Spleen (tissue), 11 donors: ENCODE measurements around the gene IFT80. TPM values are rescaled to one million over a fixed set of nuclear protein-coding genes. Genes with fewer than 3 reads are reported as not detected.

ENCODE experiments used
- DNase-seq: peaks from one replicate; pipeline ENCODE4 v3.0.0-alpha.2; 2020
- H3K27ac ChIP-seq, 8 donors: fragments of 200-600 bp; sonication (generic) in 7 of 8; 1 replicate in 4 of 8; 2 replicates in 4 of 8; pipeline versions ENCODE4 v1.5.0 to v1.8.0; 2016 to 2021; ENCODE audit warnings: inconsistent platforms in 4 of 8, mild to moderate bottlenecking in 4 of 8, moderate library complexity in 1 of 8
- H3K27me3 ChIP-seq, 7 donors: fragments of 200-600 bp; sonication (generic) in 6 of 7; replicated peaks in 1 of 7; 1 replicate in 4 of 7; 2 replicates in 3 of 7; pipeline versions ENCODE4 v1.5.0 to v1.8.0; 2016 to 2021; ENCODE audit warnings: inconsistent platforms in 3 of 7, mild to moderate bottlenecking in 1 of 7
- H3K36me3 ChIP-seq, 6 donors: fragments of 200-600 bp; sonication (generic) in 5 of 6; 1 replicate in 4 of 6; 2 replicates in 2 of 6; pipeline versions ENCODE4 v1.5.0 to v1.8.0; 2016 to 2021; ENCODE audit warnings: inconsistent platforms in 2 of 6
- H3K4me1 ChIP-seq, 6 donors: fragments of 200-600 bp; sonication (generic) in 5 of 6; 1 replicate in 3 of 6; 2 replicates in 3 of 6; pipeline versions ENCODE4 v1.5.0 to v1.8.0; 2016 to 2021; ENCODE audit warnings: inconsistent platforms in 3 of 6
- H3K4me3 ChIP-seq, 8 donors: fragments of 200-600 bp; sonication (generic) in 7 of 8; 1 replicate in 4 of 8; 2 replicates in 4 of 8; pipeline versions ENCODE4 v1.5.0 to v1.8.0; 2016 to 2021; ENCODE audit warnings: inconsistent platforms in 4 of 8, mild to moderate bottlenecking in 4 of 8, moderate library complexity in 2 of 8
- H3K9me3 ChIP-seq, 8 donors: fragments of 200-600 bp; sonication (generic) in 7 of 8; 1 replicate in 4 of 8; 2 replicates in 4 of 8; pipeline versions ENCODE4 v1.5.0 to v1.8.0; 2016 to 2021; ENCODE audit warnings: inconsistent platforms in 4 of 8
- CTCF ChIP-seq, 11 experiments: fragments of 200-600 bp in 7 of 11; fragments of 450-650 bp in 4 of 11; sonication (generic) in 4 of 11; IDR thresholded peaks in 8 of 11; conservative IDR thresholded peaks in 3 of 11; 1 replicate in 7 of 11; 2 replicates in 4 of 11; pipeline versions ENCODE4 v1.4.0 to v1.8.0; 2016 to 2021; ENCODE audit warnings: antibody characterized with exemption in 11 of 11, inconsistent platforms in 4 of 11, mild to moderate bottlenecking in 1 of 11
- POLR2A ChIP-seq, 3 donors: fragments of 450-650 bp; IDR thresholded peaks; one replicate each; pipeline ENCODE4 v1.5.1; 2017; ENCODE audit warnings: antibody characterized with exemption in 3 of 3, mild to moderate bottlenecking in 1 of 3
- POLR2AphosphoS5 ChIP-seq, 3 donors: sonication (generic); formaldehyde crosslinking; IDR thresholded peaks; one replicate each; pipeline ENCODE4 v1.5.1; 2017; ENCODE audit warnings: antibody characterized with exemption in 3 of 3
- WGBS, 5 donors: extraction: QIAGEN DNeasy Blood & Tissue Kit in 3 of 5; methylation state at CpG; one replicate each; pipeline versions ENCODE4 v1.1.5 to v1.1.7; 2013 to 2018; 5-methylcytosine and 5-hydroxymethylcytosine counted together
- intact Hi-C: fragments of 100-400 bp; cut with DNase I; formaldehyde crosslinking; loops from one replicate; pipeline ENCODE4 v1.15.0; 2023; ENCODE audit warnings: low total_unique reads
- polyA plus RNA-seq, 3 donors: library from polyadenylated mRNA; stranded (reverse); fragments of 200-250 nt; gene quantifications; one replicate each; pipeline ENCODE4 v1.2.1, GENCODE V29; 2013
- total RNA-seq, 7 donors: library from RNA; depleted of rRNA in 3 of 7; stranded (reverse); fragments of >200 nt in 3 of 7; fragmentation: NEBNext Ultra II Directional in 4 of 7; extraction: Animal tissue kit (Norgen Biotek cat#: 25700) in 4 of 7; gene quantifications; one replicate each; pipeline versions ENCODE4 v1.1.0 to v1.2.1, GENCODE V29; 2016 to 2021
- donor health status: healthy with polysubstance abuse.
- donor health status: DM: no; HTN: no; CAD: no; lungs with moderate emphysema.
- donor health status: DM: no; HTN: no; CAD: no.
- donor health status: Bipolar disorder and iron deficiency.
- donor health status: healthy.
- donor health status: DM: no; HTN: no; CAD: no.
- donor health status: DM: yes; HTN: yes; CAD: no.

The IFT80 gene
- total and polyA plus RNA-seq, 10 donors = 15.3 to 44.0 (median 21.5) TPM

GRCh38 chr3:160378331-160379109 is 20.5 kb downstream of the IFT80 start:
- Histone ChIP-seq H3K27me3 (no peaks in the 10 kb centered on the region), H3K4me3 (no peak overlapping the region)
- 96 to 100% (median 98%) methylated on average over 1 of the region's 1 CpG for WGBS, 5 donors

GRCh38 chr3:160376681-160377080 is 22.3 kb downstream of the IFT80 start:
- Histone ChIP-seq H3K36me3 (peaks cover 0 to 66% (median 23%) of the 10 kb centered on the region in 6 donors), H3K27me3 (no peaks in the 10 kb centered on the region), H3K4me3 (no peak overlapping the region), H3K4me1 (no peaks in the 10 kb centered on the region), H3K9me3 (no peaks in the 10 kb centered on the region), H3K27ac (no peak overlapping the region)
- 91 to 100% (median 98%) methylated on average over 2 of the region's 2 CpGs for WGBS, 5 donors
- TF ChIP-seq POLR2A (IDR thresholded peaks at IDR 0.05) = no peak
- no peak for TF ChIP-seq POLR2AphosphoS5 (IDR thresholded peaks at IDR 0.05)
- TF ChIP-seq CTCF (IDR thresholded peaks at IDR 0.05 in 8 of 11, conservative IDR thresholded peaks at IDR 0.05 in 3 of 11) = no peak
- intact Hi-C loops = no loop called here
- no peak for DNase-seq

More at GRCh38 chr3:160378331-160379109, 20.5 kb downstream of the IFT80 start:
- intact Hi-C loops = no loop called here
- H3K36me3 ChIP-seq = peaks cover 0 to 54% (median 17%) of the 10 kb centered on the region in 6 donors
- no peak for DNase-seq
- H3K4me1 ChIP-seq = no peaks in the 10 kb centered on the region
- no peak for TF ChIP-seq POLR2A (IDR thresholded peaks at IDR 0.05)
- TF ChIP-seq POLR2AphosphoS5 (IDR thresholded peaks at IDR 0.05) = no peak
- no peak for TF ChIP-seq CTCF (IDR thresholded peaks at IDR 0.05 in 8 of 11, conservative IDR thresholded peaks at IDR 0.05 in 3 of 11)
- no peaks in the 10 kb centered on the region for H3K9me3 ChIP-seq
- no peak overlapping the region for H3K27ac ChIP-seq

- Histone ChIP-seq H3K36me3 (peaks cover 0 to 63% (median 23%) of the 10 kb centered on the region in 6 donors), H3K27ac (no peak overlapping the region), H3K4me3 (no peak overlapping the region), H3K4me1 (no peaks in the 10 kb centered on the region), H3K27me3 (no peaks in the 10 kb centered on the region), H3K9me3 (no peaks in the 10 kb centered on the region)
- TF ChIP-seq CTCF (IDR thresholded peaks at IDR 0.05 in 8 of 11, conservative IDR thresholded peaks at IDR 0.05 in 3 of 11) = no peak
- no peak for TF ChIP-seq POLR2AphosphoS5 (IDR thresholded peaks at IDR 0.05)
- TF ChIP-seq POLR2A (IDR thresholded peaks at IDR 0.05) = no peak
- DNase-seq = no peak
- WGBS, 5 donors = 91 to 100% (median 98%) methylated on average over 1 of the region's 1 CpG
- intact Hi-C loops = no loop called here
These were observed 24.1 kb downstream of the IFT80 start for GRCh38 chr3:160374925-160375324.

GRCh38 chr3:160374472-160374871 is 24.6 kb downstream of the IFT80 start:
- Histone ChIP-seq H3K9me3 (no peaks in the 10 kb centered on the region), H3K36me3 (peaks cover 0 to 59% (median 23%) of the 10 kb centered on the region in 6 donors), H3K4me1 (peaks cover 0 to under 1% (median 0%) of the 10 kb centered on the region in 6 donors), H3K4me3 (no peak overlapping the region), H3K27me3 (no peaks in the 10 kb centered on the region), H3K27ac (no peak overlapping the region)
- intact Hi-C loops = no loop called here
- no peak for TF ChIP-seq CTCF (IDR thresholded peaks at IDR 0.05 in 8 of 11, conservative IDR thresholded peaks at IDR 0.05 in 3 of 11)
- no peak for TF ChIP-seq POLR2AphosphoS5 (IDR thresholded peaks at IDR 0.05)
- TF ChIP-seq POLR2A (IDR thresholded peaks at IDR 0.05) = no peak
- WGBS, 5 donors = 90 to 96% (median 91%) methylated on average over 2 of the region's 2 CpGs
- DNase-seq = no peak
